ENCODE measurements around the gene SNCA. TPM values are rescaled to one million over a fixed set of nuclear protein-coding genes. Genes with fewer than 3 reads are reported as not detected.

Gene SNCA
- polyA plus RNA-seq, 3 donors: 13.2 to 39.4 (median 24.3) TPM

GRCh38 chr4:89739311-89739988 lies 97.5 kb downstream of the SNCA start:
- H3K4me1 ChIP-seq (ENCODE audit: control insufficient read depth in 1 of 2, insufficient read depth in 2 of 2, low read length in 2 of 2): no peaks in the 10 kb centered on the region
- no peak for DNase-seq
- no peak overlapping the region for H2AFZ ChIP-seq (ENCODE audit: insufficient read depth, low read depth, low read length, poor library complexity, severe bottlenecking)
- Mint-ChIP-seq H3K27ac (no peak overlapping the region), H3K9me3 (peaks cover 0 to 7% (median 2%) of the 10 kb centered on the region in 7 donors), H3K36me3 (peaks cover 2 to 3% of the 10 kb centered on the region in 2 donors), H3K4me3 (no peak overlapping the region), H3K4me1 (peaks cover 2% of the 10 kb centered on the region), H3K27me3 (ENCODE audit: low read depth in 3 of 3) (no peaks in the 10 kb centered on the region)
- H3K9ac ChIP-seq (ENCODE audit: insufficient read depth, low read length, poor library complexity, severe bottlenecking): no peak overlapping the region
- no peaks in the 10 kb centered on the region for H3K9me3 ChIP-seq (replicated peaks in 1 of 2; ENCODE audit: control insufficient read depth in 1 of 2, insufficient read depth in 1 of 2, low read length in 2 of 2)
- TF ChIP-seq, protein P1, sequence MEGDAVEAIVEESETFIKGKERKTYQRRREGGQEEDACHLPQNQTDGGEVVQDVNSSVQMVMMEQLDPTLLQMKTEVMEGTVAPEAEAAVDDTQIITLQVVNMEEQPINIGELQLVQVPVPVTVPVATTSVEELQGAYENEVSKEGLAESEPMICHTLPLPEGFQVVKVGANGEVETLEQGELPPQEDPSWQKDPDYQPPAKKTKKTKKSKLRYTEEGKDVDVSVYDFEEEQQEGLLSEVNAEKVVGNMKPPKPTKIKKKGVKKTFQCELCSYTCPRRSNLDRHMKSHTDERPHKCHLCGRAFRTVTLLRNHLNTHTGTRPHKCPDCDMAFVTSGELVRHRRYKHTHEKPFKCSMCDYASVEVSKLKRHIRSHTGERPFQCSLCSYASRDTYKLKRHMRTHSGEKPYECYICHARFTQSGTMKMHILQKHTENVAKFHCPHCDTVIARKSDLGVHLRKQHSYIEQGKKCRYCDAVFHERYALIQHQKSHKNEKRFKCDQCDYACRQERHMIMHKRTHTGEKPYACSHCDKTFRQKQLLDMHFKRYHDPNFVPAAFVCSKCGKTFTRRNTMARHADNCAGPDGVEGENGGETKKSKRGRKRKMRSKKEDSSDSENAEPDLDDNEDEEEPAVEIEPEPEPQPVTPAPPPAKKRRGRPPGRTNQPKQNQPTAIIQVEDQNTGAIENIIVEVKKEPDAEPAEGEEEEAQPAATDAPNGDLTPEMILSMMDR (IDR thresholded peaks at IDR 0.05): no peak
- no CpG with 5 or more reads among the region's 4 CpGs for WGBS (ENCODE audit: insufficient coverage)
- intact Hi-C loops (cut with micrococcal nuclease): no loop called here
- H3K27me3 ChIP-seq (ENCODE audit: control insufficient read depth in 2 of 2, insufficient read depth in 2 of 2, low read length in 2 of 2): no peaks in the 10 kb centered on the region
- peaks cover 0 to 6% of the 10 kb centered on the region in 2 donors for H3K36me3 ChIP-seq (replicated peaks in 1 of 2; ENCODE audit: control insufficient read depth in 1 of 2, insufficient read depth in 2 of 2, low read length in 2 of 2)
- H3K27ac ChIP-seq (ENCODE audit: low read depth in 1 of 2, low read length in 2 of 2): no peak overlapping the region
- no peaks in the 10 kb centered on the region for H3K79me2 ChIP-seq (ENCODE audit: insufficient read depth, low read length)
- H3K4me2 ChIP-seq (replicated peaks; ENCODE audit: extremely low read depth, low read length, poor library complexity, severe bottlenecking): no peak overlapping the region
- no peak overlapping the region for H3K4me3 ChIP-seq (replicated peaks in 1 of 3; ENCODE audit: low read depth in 2 of 3, low read length in 3 of 3)
- H4K20me1 ChIP-seq (ENCODE audit: insufficient read depth, low read length): no peaks in the 10 kb centered on the region

DNA sequence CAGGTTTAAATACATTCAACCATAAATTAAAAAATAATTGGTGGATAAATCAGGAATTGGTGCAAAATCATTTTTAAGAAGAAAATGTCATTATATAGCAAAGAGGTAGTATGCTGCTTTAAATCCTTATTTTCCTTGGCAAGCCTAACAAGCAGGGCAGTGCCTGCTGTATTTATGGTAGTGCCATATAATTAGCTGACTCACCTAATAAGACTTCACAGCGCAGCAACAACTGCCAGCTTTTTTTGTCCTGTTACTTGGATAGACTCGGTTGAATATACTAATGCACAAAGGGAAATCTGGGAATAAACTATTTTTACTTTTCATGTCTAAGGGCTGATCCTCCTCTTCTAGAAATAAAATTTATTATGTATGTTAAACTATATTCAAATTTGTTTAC lies 99.1 kb downstream of the SNCA start:
- WGBS (ENCODE audit: insufficient coverage): no CpG with 5 or more reads among the region's 2 CpGs
- no peak overlapping the region for H3K9ac ChIP-seq (ENCODE audit: insufficient read depth, low read length, poor library complexity, severe bottlenecking)
- H3K27ac Mint-ChIP-seq: no peak overlapping the region

More for the DNA sequence above, 99.1 kb downstream of the SNCA start:
- DNase-seq: no peak
- Histone ChIP-seq H3K4me3 (replicated peaks in 1 of 3; ENCODE audit: low read depth in 2 of 3, low read length in 3 of 3) (no peak overlapping the region), H3K79me2 (ENCODE audit: insufficient read depth, low read length) (no peaks in the 10 kb centered on the region), H3K27me3 (ENCODE audit: control insufficient read depth in 2 of 2, insufficient read depth in 2 of 2, low read length in 2 of 2) (no peaks in the 10 kb centered on the region), H4K20me1 (ENCODE audit: insufficient read depth, low read length) (no peaks in the 10 kb centered on the region), H3K4me1 (ENCODE audit: control insufficient read depth in 1 of 2, insufficient read depth in 2 of 2, low read length in 2 of 2) (peaks cover 0 to 2% of the 10 kb centered on the region in 2 donors), H3K36me3 (replicated peaks in 1 of 2; ENCODE audit: control insufficient read depth in 1 of 2, insufficient read depth in 2 of 2, low read length in 2 of 2) (peaks cover 0 to 6% of the 10 kb centered on the region in 2 donors), H3K4me2 (replicated peaks; ENCODE audit: extremely low read depth, low read length, poor library complexity, severe bottlenecking) (no peak overlapping the region), H2AFZ (ENCODE audit: insufficient read depth, low read depth, low read length, poor library complexity, severe bottlenecking) (no peak overlapping the region), H3K9me3 (replicated peaks in 1 of 2; ENCODE audit: control insufficient read depth in 1 of 2, insufficient read depth in 1 of 2, low read length in 2 of 2) (no peaks in the 10 kb centered on the region), H3K27ac (ENCODE audit: low read depth in 1 of 2, low read length in 2 of 2) (no peak overlapping the region)
- Mint-ChIP-seq H3K27me3 (ENCODE audit: low read depth in 3 of 3) (no peaks in the 10 kb centered on the region), H3K9me3 (peaks cover 0 to 7% (median 2%) of the 10 kb centered on the region in 7 donors), H3K36me3 (peaks cover 2 to 3% of the 10 kb centered on the region in 2 donors), H3K4me3 (no peak overlapping the region), H3K4me1 (peaks cover 5% of the 10 kb centered on the region)
- TF ChIP-seq, protein P1 (IDR thresholded peaks at IDR 0.05): no peak
- intact Hi-C loops (cut with micrococcal nuclease): no loop called here
